ENCODE results near the gene GOLT1B. TPM values are rescaled to one million over a fixed set of nuclear protein-coding genes. Genes with fewer than 3 reads are reported as not detected.

Gene GOLT1B
- total RNA-seq, 6 donors from 2014 or later, result 4.2 to 36.7 (median 25.4) TPM

GRCh38 chr12:21552635-21553328 lies 51.2 kb downstream of the GOLT1B start:
- no peak overlapping the region for H3K4me3 ChIP-seq
- H3K27ac ChIP-seq, result peak overlapping the region in 1 of 4 donors; percentile 58
- ATAC-seq (ENCODE audit: low FRiP score in 2 of 2), result no peak
- 65 to 80% methylated on average over 6 of the region's 6 CpGs for WGBS, 2 donors
- TF ChIP-seq POLR2AphosphoS5 (IDR thresholded peaks at IDR 0.05) (no peak), EP300 (IDR thresholded peaks at IDR 0.05) (no peak), POLR2A (IDR thresholded peaks at IDR 0.05) (no peak), CTCF (IDR thresholded peaks at IDR 0.05) (no peak)
- H3K9me3 ChIP-seq, result no peaks in the 10 kb centered on the region
- no peak for DNase-seq
- no peaks in the 10 kb centered on the region for H3K36me3 ChIP-seq
- H3K4me1 ChIP-seq, result no peaks in the 10 kb centered on the region
- no peaks in the 10 kb centered on the region for H3K27me3 ChIP-seq

- Histone ChIP-seq H3K4me3 (no peak overlapping the region), H3K27ac (no peak overlapping the region), H3K4me1 (no peaks in the 10 kb centered on the region), H3K27me3 (no peaks in the 10 kb centered on the region), H3K9me3 (no peaks in the 10 kb centered on the region), H3K36me3 (no peaks in the 10 kb centered on the region)
- TF ChIP-seq POLR2A (IDR thresholded peaks at IDR 0.05) (no peak), EP300 (IDR thresholded peaks at IDR 0.05) (no peak), CTCF (IDR thresholded peaks at IDR 0.05) (no peak), POLR2AphosphoS5 (IDR thresholded peaks at IDR 0.05) (no peak)
- no peak for DNase-seq
- ATAC-seq (ENCODE audit: low FRiP score in 2 of 2), result no peak
Measured at GRCh38 chr12:21553329-21553675, 51.7 kb downstream of the GOLT1B start.

- WGBS, 2 donors, result 80 to 82% methylated on average over 9 of the region's 9 CpGs
- Histone ChIP-seq H3K36me3 (no peaks in the 10 kb centered on the region), H3K27me3 (no peaks in the 10 kb centered on the region), H3K9me3 (no peaks in the 10 kb centered on the region), H3K27ac (no peak overlapping the region), H3K4me1 (no peaks in the 10 kb centered on the region), H3K4me3 (no peak overlapping the region)
- TF ChIP-seq POLR2AphosphoS5 (IDR thresholded peaks at IDR 0.05) (no peak), EP300 (IDR thresholded peaks at IDR 0.05) (no peak), CTCF (IDR thresholded peaks at IDR 0.05) (no peak), POLR2A (IDR thresholded peaks at IDR 0.05) (no peak)
- ATAC-seq (ENCODE audit: low FRiP score in 2 of 2), result no peak
- no peak for DNase-seq
Measured at GRCh38 chr12:21558100-21558679, 56.6 kb downstream of the GOLT1B start.

- WGBS, 2 donors, result 58 to 69% methylated on average over 7 of the region's 7 CpGs
- Histone ChIP-seq H3K4me3 (no peak overlapping the region), H3K27ac (no peak overlapping the region), H3K4me1 (no peaks in the 10 kb centered on the region), H3K27me3 (no peaks in the 10 kb centered on the region), H3K9me3 (no peaks in the 10 kb centered on the region), H3K36me3 (no peaks in the 10 kb centered on the region)
- ATAC-seq (ENCODE audit: low FRiP score in 2 of 2) (peak in 1 of 2 donors; percentile 26), DNase-seq (no peak)
- TF ChIP-seq EP300 (IDR thresholded peaks at IDR 0.05) (no peak), POLR2A (IDR thresholded peaks at IDR 0.05) (no peak), CTCF (IDR thresholded peaks at IDR 0.05) (no peak), POLR2AphosphoS5 (IDR thresholded peaks at IDR 0.05) (no peak)
Measured at GRCh38 chr12:21559855-21560569, 58.4 kb downstream of the GOLT1B start.
